ENCODE data around the gene BACH1. TPM values are rescaled to one million over a fixed set of nuclear protein-coding genes. Genes with fewer than 3 reads are reported as not detected.

Gene BACH1
- 3.3 to 7.8 TPM (median 7.8 TPM) in 5 replicates for total RNA-seq (2022; extraction: Qiagen RNA extraction; ENCODE audit: low read depth)

DNA sequence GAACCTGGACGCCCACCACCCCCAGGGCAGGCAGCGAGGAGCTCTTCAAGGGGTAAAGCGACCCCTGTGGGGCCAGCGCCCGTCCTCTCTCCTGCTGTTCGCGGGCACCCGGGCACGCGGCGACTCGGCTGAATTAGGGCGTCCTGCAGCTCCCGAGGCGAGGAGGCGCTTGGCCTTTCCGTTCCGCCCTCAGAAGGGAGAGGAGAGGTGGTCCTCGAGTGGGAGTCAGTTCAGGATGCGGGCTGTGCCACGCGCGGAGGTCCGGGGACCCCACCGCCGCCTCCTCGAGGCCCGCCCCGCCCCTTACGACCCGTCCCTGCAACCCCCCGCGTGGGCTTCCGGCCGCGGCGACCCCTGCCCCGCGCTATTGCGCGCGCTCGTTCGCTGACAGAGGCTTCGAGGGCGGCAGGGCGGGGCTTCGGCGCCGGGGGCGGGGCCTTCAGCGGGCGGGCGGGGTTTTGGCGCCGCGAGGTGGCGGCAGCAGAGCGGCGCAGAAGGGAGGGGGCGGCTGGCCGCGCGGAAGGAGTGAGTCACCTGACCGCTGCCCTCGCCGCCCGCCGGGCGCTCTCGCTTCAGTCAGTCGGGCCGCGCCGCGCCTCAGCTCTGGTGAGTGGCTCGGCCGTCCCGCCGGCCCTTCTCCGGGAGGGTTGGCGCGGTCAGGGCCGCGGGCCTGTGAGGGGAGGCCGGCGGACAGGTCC lies at the start of gene BACH1:
TSS of gene BACH1 (plus strand) at position 575 of the 698 bp plus-strand sequence. CDS start 22,359 bp downstream, outside the sequence.

Other genes starting within 250 kb of the BACH1 start
- 162 to 211 TPM (median 180 TPM) in 5 replicates for gene CCT8, start 225.3 kb upstream of the BACH1 start, total RNA-seq (2022; extraction: Qiagen RNA extraction; ENCODE audit: low read depth)
- gene MAP3K7CL, start 168.3 kb upstream of the BACH1 start, total RNA-seq (2022; extraction: Qiagen RNA extraction; ENCODE audit: low read depth): 1.5 to 2.7 TPM (median 1.9 TPM) in 5 replicates